PC-9 (cell line): ENCODE results near the gene E2F3.

ENCODE experiments used
- CTCF ChIP-seq: fragments of 200-600 bp; sonication (generic); conservative IDR thresholded peaks from 2 replicates; pipeline ENCODE4 v1.6.1; 2017; ENCODE audit warnings: mixed run types, antibody characterized with exemption, mild to moderate bottlenecking, moderate library complexity
- EZH2 ChIP-seq: fragments of 200-600 bp; sonication (generic); IDR thresholded peaks from 2 replicates; pipeline ENCODE4 v1.8.0; 2017; ENCODE audit warnings: antibody characterized with exemption, low read depth

GRCh38 chr6:20538907-20539306 is 137.2 kb downstream of the E2F3 start:
- TF ChIP-seq CTCF (no peak), EZH2 (no peak)
